Neural cell (in vitro differentiated cells): ENCODE measurements around the gene MRC2. TPM values are rescaled to one million over a fixed set of nuclear protein-coding genes. Genes with fewer than 3 reads are reported as not detected.

Experiments
- H2AFZ ChIP-seq: fragments of 200-600, 300-800 bp; sonication (generic), shearing (Covaris generic); 2 replicates; pipeline ENCODE4 v1.6.0; 2014; ENCODE audit warnings: low read depth, mild to moderate bottlenecking, antibody characterized with exemption, low read length, moderate library complexity
- H3F3A ChIP-seq: fragments of 200-600 bp; shearing (Covaris generic); 2 replicates; pipeline ENCODE4 v1.6.1; 2016; ENCODE audit warnings: mild to moderate bottlenecking, moderate library complexity, mixed read lengths, antibody characterized with exemption, low read length; ENCODE audit not compliant: insufficient read depth, poor library complexity, severe bottlenecking
- H3K27ac ChIP-seq: fragments of 200-600, 300-800 bp; sonication (generic), shearing (Covaris generic); 2 replicates; pipeline ENCODE4 v1.5.1; 2014; ENCODE audit warnings: mild to moderate bottlenecking, low read length, moderate library complexity
- H3K27me3 ChIP-seq: fragments of 300-800, 200-600 bp; sonication (generic), shearing (Covaris generic); 2 replicates; pipeline ENCODE4 v1.6.0; 2014; ENCODE audit warnings: mild to moderate bottlenecking, low read depth, low read length, moderate library complexity; ENCODE audit not compliant: insufficient read depth
- H3K36me3 ChIP-seq: fragments of 300-800, 200-600 bp; sonication (generic), shearing (Covaris generic); 2 replicates; pipeline ENCODE4 v1.5.1; 2014; ENCODE audit warnings: mild to moderate bottlenecking, antibody characterized with exemption, low read length, moderate library complexity; ENCODE audit not compliant: insufficient read depth
- H3K4me2 ChIP-seq: fragments of 300-800, 200-600 bp; sonication (generic), shearing (Covaris generic); 2 replicates; pipeline ENCODE4 v1.6.0; 2014; ENCODE audit warnings: mild to moderate bottlenecking, low read length
- H3K4me3 ChIP-seq: fragments of 300-800, 200-600 bp; sonication (generic), shearing (Covaris generic); 2 replicates; pipeline ENCODE4 v1.5.1; 2014; ENCODE audit warnings: mild to moderate bottlenecking, low read length, moderate library complexity
- H3K79me2 ChIP-seq: fragments of 200-600 bp; shearing (Covaris generic); replicated peaks from 2 replicates; pipeline ENCODE4 v1.6.0; 2014; ENCODE audit warnings: mild to moderate bottlenecking, low read length, moderate library complexity; ENCODE audit not compliant: insufficient read depth
- H3K9ac ChIP-seq: fragments of 300-800, 200-600 bp; sonication (generic), shearing (Covaris generic); 2 replicates; pipeline ENCODE4 v1.6.1; 2016; ENCODE audit warnings: mild to moderate bottlenecking, low read length, mixed read lengths
- H3K9me2 ChIP-seq: fragments of 200-600 bp; shearing (Covaris generic); 2 replicates; pipeline ENCODE4 v1.6.1; 2016; ENCODE audit warnings: mild to moderate bottlenecking, low read length, mixed read lengths; ENCODE audit not compliant: insufficient read depth
- H3K9me3 ChIP-seq: fragments of 200-600, 300-800 bp; sonication (generic), shearing (Covaris generic); 2 replicates; pipeline ENCODE4 v1.6.1; 2016; ENCODE audit warnings: mild to moderate bottlenecking, mixed run types, low read length, moderate library complexity, mixed read lengths
- H4K20me1 ChIP-seq: fragments of 200-600 bp; shearing (Covaris generic); 2 replicates; pipeline ENCODE4 v1.6.1; 2016; ENCODE audit warnings: mild to moderate bottlenecking, mixed run types; ENCODE audit not compliant: insufficient read depth
- EP300 ChIP-seq: fragments of 450-650 bp; conservative IDR thresholded peaks from 2 replicates; pipeline ENCODE4 v1.6.1; 2014; ENCODE audit warnings: antibody characterized with exemption, mild to moderate bottlenecking, moderate library complexity; ENCODE audit not compliant: poor library complexity, severe bottlenecking
- EZH2 ChIP-seq: fragments of 200-600, 300-800 bp; shearing (Covaris generic), sonication (generic); IDR thresholded peaks from 2 replicates; pipeline ENCODE4 v1.6.1; 2014; ENCODE audit warnings: antibody characterized with exemption, low read length, borderline replicate concordance, mild to moderate bottlenecking; ENCODE audit not compliant: insufficient read depth, poor library complexity, severe bottlenecking
- MXI1 ChIP-seq: fragments of 450-650 bp; conservative IDR thresholded peaks from 2 replicates; pipeline ENCODE4 v1.6.1; 2014; ENCODE audit warnings: antibody characterized with exemption, mild to moderate bottlenecking; ENCODE audit not compliant: poor library complexity, severe bottlenecking
- POLR2AphosphoS5 ChIP-seq: IDR thresholded peaks from 2 replicates; pipeline ENCODE4 v1.6.1; 2012
- RAD21 ChIP-seq: fragments of 450-650 bp; conservative IDR thresholded peaks from 2 replicates; pipeline ENCODE4 v1.6.1; 2014; ENCODE audit warnings: antibody characterized with exemption, mild to moderate bottlenecking, moderate library complexity
- SMC3 ChIP-seq: fragments of 450-650 bp; conservative IDR thresholded peaks from 2 replicates; pipeline ENCODE4 v1.6.1; 2014; ENCODE audit warnings: antibody characterized with exemption, mild to moderate bottlenecking, moderate library complexity; ENCODE audit not compliant: poor library complexity
- TAF1 ChIP-seq: IDR thresholded peaks from 2 replicates; pipeline ENCODE4 v1.6.1; 2012; ENCODE audit warnings: low read depth
- polyA plus RNA-seq: library from polyadenylated mRNA; depleted of rRNA; stranded (reverse); fragments of >200 nt; gene quantifications from 2 replicates; pipeline ENCODE4 v1.2.3, GENCODE V29; 2014
- TF ChIP-seq, protein P1 (sequence below): IDR thresholded peaks from 2 replicates; pipeline ENCODE4 v1.6.1; 2012; ENCODE audit warnings: borderline replicate concordance
- TF ChIP-seq, protein P2 (sequence below): fragments of 450-650 bp; IDR thresholded peaks from 2 replicates; pipeline ENCODE4 v1.5.1; 2014; ENCODE audit warnings: antibody characterized with exemption, mild to moderate bottlenecking, moderate library complexity; ENCODE audit not compliant: poor library complexity, severe bottlenecking

MRC2 gene
- polyA plus RNA-seq, 1 donor from 2014 or later: 0.36 TPM

DNA sequence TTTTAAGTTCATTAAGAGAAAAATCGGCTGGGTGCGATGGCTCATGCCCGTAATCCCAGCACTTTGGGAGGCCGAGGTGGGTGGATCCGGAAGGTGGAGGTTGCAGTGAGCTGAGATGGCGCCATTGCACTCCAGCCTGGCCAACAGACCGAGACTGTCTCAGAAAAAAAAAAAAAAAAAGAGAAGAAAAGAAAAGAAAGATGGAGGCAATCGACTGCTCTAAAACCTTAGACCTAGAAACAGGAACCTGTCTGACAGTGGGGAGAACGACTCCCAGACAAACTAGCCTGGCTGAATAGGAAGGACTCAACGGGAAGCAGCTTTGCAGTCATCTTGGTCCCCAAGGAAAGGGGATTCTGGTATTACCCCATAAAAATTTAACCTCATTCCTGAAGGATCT is 13.7 kb downstream of the MRC2 start:
- Histone ChIP-seq H3K9me2 (no peaks in the 10 kb centered on the region), H3K4me2 (no peak overlapping the region), H3K4me3 (no peak overlapping the region), H3K9me3 (no peaks in the 10 kb centered on the region), H3K27me3 (no peaks in the 10 kb centered on the region), H3K79me2 (no peaks in the 10 kb centered on the region), H4K20me1 (no peaks in the 10 kb centered on the region), H2AFZ (no peak overlapping the region), H3K27ac (no peak overlapping the region), H3F3A (no peaks in the 10 kb centered on the region), H3K36me3 (no peaks in the 10 kb centered on the region), H3K9ac (no peak overlapping the region)
- TF ChIP-seq, protein P1, sequence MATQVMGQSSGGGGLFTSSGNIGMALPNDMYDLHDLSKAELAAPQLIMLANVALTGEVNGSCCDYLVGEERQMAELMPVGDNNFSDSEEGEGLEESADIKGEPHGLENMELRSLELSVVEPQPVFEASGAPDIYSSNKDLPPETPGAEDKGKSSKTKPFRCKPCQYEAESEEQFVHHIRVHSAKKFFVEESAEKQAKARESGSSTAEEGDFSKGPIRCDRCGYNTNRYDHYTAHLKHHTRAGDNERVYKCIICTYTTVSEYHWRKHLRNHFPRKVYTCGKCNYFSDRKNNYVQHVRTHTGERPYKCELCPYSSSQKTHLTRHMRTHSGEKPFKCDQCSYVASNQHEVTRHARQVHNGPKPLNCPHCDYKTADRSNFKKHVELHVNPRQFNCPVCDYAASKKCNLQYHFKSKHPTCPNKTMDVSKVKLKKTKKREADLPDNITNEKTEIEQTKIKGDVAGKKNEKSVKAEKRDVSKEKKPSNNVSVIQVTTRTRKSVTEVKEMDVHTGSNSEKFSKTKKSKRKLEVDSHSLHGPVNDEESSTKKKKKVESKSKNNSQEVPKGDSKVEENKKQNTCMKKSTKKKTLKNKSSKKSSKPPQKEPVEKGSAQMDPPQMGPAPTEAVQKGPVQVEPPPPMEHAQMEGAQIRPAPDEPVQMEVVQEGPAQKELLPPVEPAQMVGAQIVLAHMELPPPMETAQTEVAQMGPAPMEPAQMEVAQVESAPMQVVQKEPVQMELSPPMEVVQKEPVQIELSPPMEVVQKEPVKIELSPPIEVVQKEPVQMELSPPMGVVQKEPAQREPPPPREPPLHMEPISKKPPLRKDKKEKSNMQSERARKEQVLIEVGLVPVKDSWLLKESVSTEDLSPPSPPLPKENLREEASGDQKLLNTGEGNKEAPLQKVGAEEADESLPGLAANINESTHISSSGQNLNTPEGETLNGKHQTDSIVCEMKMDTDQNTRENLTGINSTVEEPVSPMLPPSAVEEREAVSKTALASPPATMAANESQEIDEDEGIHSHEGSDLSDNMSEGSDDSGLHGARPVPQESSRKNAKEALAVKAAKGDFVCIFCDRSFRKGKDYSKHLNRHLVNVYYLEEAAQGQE: no peak
- TF ChIP-seq POLR2AphosphoS5: no peak
- TF ChIP-seq MXI1: no peak
- TF ChIP-seq RAD21: no peak
- no peak for TF ChIP-seq EZH2
- no peak for TF ChIP-seq TAF1
- no peak for TF ChIP-seq EP300

DNA sequence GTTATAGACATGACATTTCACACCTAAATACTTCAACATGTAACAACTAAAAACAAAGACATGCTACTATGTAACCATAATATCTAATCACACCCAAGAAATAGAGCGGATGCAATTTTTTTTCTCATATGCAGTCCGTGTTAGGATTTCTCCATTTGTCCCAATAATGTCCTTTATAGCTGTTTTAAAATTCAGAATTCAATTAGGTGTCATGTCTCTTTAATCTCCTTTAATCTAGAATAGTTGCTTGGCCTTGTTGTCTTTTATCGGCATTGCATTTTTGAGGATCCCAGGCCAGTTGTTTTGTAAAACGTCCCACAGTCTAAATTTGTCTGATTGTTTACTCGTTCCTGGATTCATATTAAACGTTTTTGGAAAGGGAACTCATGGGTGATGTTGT is 14.5 kb downstream of the MRC2 start:
- Histone ChIP-seq H3K4me3 (no peak overlapping the region), H3K9ac (no peak overlapping the region), H3K27ac (no peak overlapping the region), H3K4me2 (no peak overlapping the region), H4K20me1 (no peaks in the 10 kb centered on the region), H3K9me2 (no peaks in the 10 kb centered on the region), H3K36me3 (no peaks in the 10 kb centered on the region), H3K79me2 (no peaks in the 10 kb centered on the region), H3F3A (no peaks in the 10 kb centered on the region), H3K27me3 (no peaks in the 10 kb centered on the region), H3K9me3 (no peaks in the 10 kb centered on the region), H2AFZ (no peak overlapping the region)
- no peak for TF ChIP-seq TAF1

DNA sequence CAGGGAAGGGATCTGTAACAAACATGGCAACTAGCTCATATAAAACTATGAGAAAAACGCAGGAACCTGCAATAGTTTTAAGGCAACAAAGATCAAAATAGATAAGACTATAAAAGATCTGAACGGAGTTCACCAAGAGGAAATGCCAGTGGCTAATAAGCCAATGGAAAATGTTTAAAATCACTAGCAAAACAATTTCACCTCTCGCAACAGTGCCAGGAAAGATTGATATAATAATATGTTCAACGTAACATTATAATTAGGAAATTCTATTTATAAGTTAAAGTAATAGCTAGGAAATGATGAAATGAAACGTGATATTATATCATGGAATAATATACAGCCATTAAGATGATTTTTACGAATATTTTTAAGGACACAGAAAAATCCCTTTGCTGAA is 16.0 kb downstream of the MRC2 start:
- Histone ChIP-seq H3K4me2 (no peak overlapping the region), H3K9me2 (no peaks in the 10 kb centered on the region), H3K4me3 (no peak overlapping the region), H3K9ac (no peak overlapping the region), H3K9me3 (no peaks in the 10 kb centered on the region), H4K20me1 (no peaks in the 10 kb centered on the region), H3K27me3 (no peaks in the 10 kb centered on the region), H3K79me2 (no peaks in the 10 kb centered on the region), H2AFZ (no peak overlapping the region), H3F3A (no peaks in the 10 kb centered on the region), H3K27ac (no peak overlapping the region), H3K36me3 (no peaks in the 10 kb centered on the region)
- TF ChIP-seq, protein P1: no peak
- TF ChIP-seq, protein P2, sequence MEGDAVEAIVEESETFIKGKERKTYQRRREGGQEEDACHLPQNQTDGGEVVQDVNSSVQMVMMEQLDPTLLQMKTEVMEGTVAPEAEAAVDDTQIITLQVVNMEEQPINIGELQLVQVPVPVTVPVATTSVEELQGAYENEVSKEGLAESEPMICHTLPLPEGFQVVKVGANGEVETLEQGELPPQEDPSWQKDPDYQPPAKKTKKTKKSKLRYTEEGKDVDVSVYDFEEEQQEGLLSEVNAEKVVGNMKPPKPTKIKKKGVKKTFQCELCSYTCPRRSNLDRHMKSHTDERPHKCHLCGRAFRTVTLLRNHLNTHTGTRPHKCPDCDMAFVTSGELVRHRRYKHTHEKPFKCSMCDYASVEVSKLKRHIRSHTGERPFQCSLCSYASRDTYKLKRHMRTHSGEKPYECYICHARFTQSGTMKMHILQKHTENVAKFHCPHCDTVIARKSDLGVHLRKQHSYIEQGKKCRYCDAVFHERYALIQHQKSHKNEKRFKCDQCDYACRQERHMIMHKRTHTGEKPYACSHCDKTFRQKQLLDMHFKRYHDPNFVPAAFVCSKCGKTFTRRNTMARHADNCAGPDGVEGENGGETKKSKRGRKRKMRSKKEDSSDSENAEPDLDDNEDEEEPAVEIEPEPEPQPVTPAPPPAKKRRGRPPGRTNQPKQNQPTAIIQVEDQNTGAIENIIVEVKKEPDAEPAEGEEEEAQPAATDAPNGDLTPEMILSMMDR: no peak
- TF ChIP-seq TAF1: no peak
- TF ChIP-seq POLR2AphosphoS5: no peak
- no peak for TF ChIP-seq EZH2
- no peak for TF ChIP-seq MXI1
- no peak for TF ChIP-seq EP300
- TF ChIP-seq RAD21: no peak
- no peak for TF ChIP-seq SMC3
